ENCODE measurements around the gene ZNF177.

Gene ZNF177

DNA sequence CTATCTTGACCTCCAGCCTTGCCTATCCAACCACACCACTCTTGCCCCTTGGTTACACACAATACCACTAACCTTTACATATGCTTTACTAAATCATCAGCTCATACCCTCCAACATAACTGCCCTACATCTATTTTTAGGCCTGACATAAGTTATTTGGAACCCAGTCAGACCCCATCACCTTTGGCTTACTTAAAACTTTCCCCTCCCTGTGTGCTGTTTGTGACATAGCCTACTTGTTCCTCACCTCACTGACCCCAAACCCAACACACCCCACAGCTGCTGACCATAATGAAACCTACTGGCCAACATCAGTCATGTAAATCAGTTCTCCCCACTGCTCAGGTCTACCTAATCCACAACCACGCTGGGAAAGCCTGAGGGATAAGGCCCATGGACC lies 67.6 kb downstream of the ZNF177 start:
- DNase-seq (ENCODE audit: low read depth), result no peak

DNA sequence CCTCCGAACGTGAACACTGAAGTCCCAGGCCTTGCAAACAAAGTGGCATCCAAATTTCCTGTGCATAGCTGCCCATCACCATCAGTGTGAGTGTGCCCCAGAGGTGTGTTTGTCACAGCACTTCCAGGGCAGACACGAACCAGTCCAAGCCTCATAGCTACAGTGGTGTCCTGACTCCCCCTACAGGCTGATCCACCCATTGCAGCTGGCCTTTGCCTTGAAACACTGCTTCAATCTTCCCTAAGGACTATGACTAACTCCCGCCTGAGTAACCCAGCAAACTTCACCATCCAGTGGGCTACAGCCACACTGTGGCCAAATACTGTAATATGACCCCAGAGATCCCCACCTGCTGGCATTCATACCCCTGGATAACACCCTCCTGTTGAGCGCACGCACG lies 68.7 kb downstream of the ZNF177 start:
- no peak for DNase-seq (ENCODE audit: low read depth)
